Measurements from ENCODE around the gene USO1. TPM values are rescaled to one million over a fixed set of nuclear protein-coding genes. Genes with fewer than 3 reads are reported as not detected.
A peak's percentile ranks its signal among the peaks of the same experiment; 100 is the strongest.

The USO1 gene
- total RNA-seq, 1 donor from 2014 or later = 41.2 TPM

DNA sequence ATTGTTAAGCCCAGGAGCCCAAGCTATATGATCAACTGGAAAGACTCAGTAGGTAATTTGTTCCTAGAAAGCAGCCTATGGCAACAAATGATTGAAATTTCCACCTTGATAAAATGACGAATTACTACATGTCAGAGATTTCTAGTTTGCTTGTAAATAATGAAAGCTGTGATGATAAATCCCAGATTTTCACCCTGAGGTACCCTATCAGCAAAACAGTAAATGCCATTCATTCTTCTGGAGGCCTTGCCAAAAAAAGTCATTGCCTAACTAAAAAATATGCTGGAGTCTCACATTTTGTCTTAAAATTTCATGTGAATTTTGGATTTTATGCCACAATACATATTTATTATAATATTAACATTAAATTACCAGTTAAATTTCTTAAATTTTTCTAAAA, 106.5 kb downstream of the USO1 start:
- no peak overlapping the region for H3K4me3 Mint-ChIP-seq
- H3K27ac Mint-ChIP-seq (ENCODE audit: unreplicated experiment) = no peak overlapping the region
- DNase-seq (ENCODE audit: low read depth, low spot score) = no peak
- no peaks in the 10 kb centered on the region for H3K27me3 Mint-ChIP-seq (ENCODE audit: low read depth)
- TF ChIP-seq, protein P1, sequence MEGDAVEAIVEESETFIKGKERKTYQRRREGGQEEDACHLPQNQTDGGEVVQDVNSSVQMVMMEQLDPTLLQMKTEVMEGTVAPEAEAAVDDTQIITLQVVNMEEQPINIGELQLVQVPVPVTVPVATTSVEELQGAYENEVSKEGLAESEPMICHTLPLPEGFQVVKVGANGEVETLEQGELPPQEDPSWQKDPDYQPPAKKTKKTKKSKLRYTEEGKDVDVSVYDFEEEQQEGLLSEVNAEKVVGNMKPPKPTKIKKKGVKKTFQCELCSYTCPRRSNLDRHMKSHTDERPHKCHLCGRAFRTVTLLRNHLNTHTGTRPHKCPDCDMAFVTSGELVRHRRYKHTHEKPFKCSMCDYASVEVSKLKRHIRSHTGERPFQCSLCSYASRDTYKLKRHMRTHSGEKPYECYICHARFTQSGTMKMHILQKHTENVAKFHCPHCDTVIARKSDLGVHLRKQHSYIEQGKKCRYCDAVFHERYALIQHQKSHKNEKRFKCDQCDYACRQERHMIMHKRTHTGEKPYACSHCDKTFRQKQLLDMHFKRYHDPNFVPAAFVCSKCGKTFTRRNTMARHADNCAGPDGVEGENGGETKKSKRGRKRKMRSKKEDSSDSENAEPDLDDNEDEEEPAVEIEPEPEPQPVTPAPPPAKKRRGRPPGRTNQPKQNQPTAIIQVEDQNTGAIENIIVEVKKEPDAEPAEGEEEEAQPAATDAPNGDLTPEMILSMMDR (conservative IDR thresholded peaks at IDR 0.05) = no peak
- no peaks in the 10 kb centered on the region for H3K9me3 Mint-ChIP-seq
- H3K36me3 Mint-ChIP-seq (ENCODE audit: low read depth) = no peaks in the 10 kb centered on the region
- peaks cover 3% of the 10 kb centered on the region for H3K4me1 Mint-ChIP-seq

DNA sequence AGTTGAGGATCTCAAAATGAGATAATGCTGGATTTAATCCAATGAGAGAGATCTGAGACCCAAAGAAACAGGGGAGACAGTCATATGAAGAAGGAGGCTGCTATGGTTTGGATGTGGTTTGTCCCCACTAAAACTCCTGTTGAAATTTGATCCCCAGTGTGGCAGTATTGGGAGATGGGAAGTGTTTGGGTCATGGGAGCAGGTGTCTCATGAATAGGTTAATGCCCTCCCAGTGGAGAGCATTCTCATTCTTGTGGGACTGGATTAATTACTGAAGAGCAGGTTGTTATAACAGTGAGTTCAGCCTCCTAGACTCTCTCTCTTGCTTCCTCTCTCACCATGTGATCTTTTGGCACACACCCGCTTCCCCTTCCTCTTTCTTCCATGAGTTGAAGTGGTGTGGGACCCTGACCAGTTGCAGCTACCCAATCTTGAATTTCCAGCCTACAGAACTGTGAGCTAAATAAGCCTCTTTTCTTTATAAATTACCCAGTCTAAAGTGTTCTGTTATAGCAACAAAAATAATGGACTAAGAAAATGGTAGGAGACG, 107.6 kb downstream of the USO1 start:
- Mint-ChIP-seq H3K36me3 (ENCODE audit: low read depth) (no peaks in the 10 kb centered on the region), H3K27ac (ENCODE audit: unreplicated experiment) (no peak overlapping the region), H3K9me3 (no peaks in the 10 kb centered on the region), H3K27me3 (ENCODE audit: low read depth) (no peaks in the 10 kb centered on the region), H3K4me1 (peaks cover 4% of the 10 kb centered on the region), H3K4me3 (no peak overlapping the region)
- TF ChIP-seq, protein P1 (conservative IDR thresholded peaks at IDR 0.05) = no peak
- DNase-seq (ENCODE audit: low read depth, low spot score) = no peak

DNA sequence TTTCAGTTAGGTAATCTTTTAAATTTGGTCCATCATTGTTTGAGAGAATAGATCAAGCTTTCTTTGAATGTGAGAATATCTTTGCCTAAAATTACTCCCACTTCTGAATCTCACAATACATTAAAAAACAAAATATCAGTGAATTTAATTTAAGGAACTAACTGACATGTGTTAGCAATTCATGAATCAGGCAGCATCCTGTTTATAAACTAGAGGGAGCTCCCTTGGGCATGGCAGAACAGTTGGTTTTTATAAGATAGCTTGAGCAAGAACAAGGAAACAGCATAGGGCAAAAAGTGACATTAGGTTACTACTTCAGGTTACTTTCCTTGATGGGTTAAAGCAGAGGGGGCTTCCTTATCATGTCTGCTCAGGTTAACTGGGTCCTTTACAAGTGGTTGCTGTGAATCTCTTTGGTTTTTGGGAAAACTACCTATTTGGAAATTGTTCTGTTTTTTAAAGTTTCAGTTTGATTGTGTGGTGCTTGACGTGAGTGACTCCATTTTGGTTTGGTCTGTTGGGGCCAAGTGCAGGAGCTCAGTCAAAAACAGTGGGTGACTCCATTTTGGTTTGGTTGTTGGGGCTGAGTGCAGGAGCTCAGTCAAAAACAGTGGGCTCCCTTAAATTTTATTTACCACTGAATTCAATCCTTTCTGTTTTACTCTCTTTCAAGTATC, 109.9 kb downstream of the USO1 start:
- Mint-ChIP-seq H3K4me1 (peaks cover 9% of the 10 kb centered on the region), H3K27me3 (ENCODE audit: low read depth) (no peaks in the 10 kb centered on the region), H3K36me3 (ENCODE audit: low read depth) (no peaks in the 10 kb centered on the region), H3K27ac (ENCODE audit: unreplicated experiment) (no peak overlapping the region), H3K9me3 (no peaks in the 10 kb centered on the region), H3K4me3 (no peak overlapping the region)
- TF ChIP-seq, protein P1 (conservative IDR thresholded peaks at IDR 0.05) = no peak
- no peak for DNase-seq (ENCODE audit: low read depth, low spot score)

DNA sequence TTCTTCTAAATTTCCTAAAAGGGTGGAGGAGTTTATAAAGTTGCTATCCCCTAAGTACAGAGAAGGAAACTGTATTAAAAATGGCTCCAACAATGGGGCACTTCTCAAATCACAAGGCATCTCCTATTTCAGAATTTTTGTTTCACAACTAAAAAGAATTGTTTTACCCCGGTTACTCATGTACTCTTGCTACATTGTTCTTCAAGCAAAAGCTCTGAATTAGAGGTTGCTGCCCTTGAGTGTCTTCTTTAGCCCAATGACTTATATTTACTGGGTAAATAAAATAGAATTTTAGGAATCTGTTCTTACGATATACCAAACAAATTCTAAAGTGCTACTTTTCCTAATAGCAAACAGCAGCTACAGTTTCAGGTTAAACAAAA, 110.4 kb downstream of the USO1 start:
- no peak for DNase-seq (ENCODE audit: low read depth, low spot score)
- Mint-ChIP-seq H3K9me3 (no peaks in the 10 kb centered on the region), H3K36me3 (ENCODE audit: low read depth) (no peaks in the 10 kb centered on the region), H3K27me3 (ENCODE audit: low read depth) (no peaks in the 10 kb centered on the region), H3K4me1 (peaks cover 14% of the 10 kb centered on the region), H3K4me3 (no peak overlapping the region), H3K27ac (ENCODE audit: unreplicated experiment) (no peak overlapping the region)
- TF ChIP-seq, protein P1 (conservative IDR thresholded peaks at IDR 0.05) = no peak

DNA sequence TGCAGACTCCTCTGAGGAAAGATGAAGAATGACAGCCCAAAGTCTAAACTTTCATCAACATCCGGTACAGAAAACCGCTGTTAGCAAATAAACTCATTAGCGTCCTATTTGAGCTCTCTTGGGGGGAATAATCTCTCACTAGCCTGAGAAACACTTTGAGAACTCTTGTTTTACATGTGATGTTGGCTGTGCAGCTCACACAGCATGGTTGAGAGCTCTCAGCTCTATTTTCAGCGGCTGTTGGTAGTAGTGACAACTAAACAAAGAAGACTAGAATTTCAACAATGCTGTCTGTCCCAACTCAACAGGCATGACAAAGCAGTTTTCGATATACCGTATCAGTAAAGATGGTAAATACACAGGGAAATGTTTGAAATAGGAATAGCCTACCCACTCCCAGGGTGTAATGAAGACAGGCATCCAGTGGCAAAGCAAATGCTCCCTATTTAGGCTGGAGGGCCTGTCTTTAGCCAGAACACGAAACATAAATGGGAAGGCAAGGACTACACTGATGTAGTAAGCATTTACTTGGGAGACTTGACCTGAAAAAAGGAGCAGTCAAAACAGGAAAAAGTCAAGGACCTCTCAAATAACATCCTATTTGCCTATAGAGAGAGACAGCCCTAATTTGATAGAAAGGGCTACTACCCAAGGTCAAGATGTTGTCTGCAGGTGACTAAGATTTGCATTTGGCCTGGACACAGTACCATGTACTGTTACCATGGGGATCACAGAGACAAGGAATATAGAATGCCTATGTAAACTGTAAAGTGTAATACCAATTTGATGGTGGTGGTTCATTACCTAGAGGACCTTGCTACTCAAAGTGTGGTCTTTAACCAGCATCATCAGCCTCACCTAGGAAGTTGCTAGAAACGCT, 117.5 kb downstream of the USO1 start:
- H3K27ac Mint-ChIP-seq (ENCODE audit: unreplicated experiment) = peak overlapping the region; percentile 13
- H3K27me3 Mint-ChIP-seq (ENCODE audit: low read depth) = no peaks in the 10 kb centered on the region
- no peak for DNase-seq (ENCODE audit: low read depth, low spot score)
- no peak overlapping the region for H3K4me3 Mint-ChIP-seq
- H3K4me1 Mint-ChIP-seq = peaks cover 21% of the 10 kb centered on the region
- TF ChIP-seq, protein P1 (conservative IDR thresholded peaks at IDR 0.05) = no peak
- H3K36me3 Mint-ChIP-seq (ENCODE audit: low read depth) = no peaks in the 10 kb centered on the region
- no peaks in the 10 kb centered on the region for H3K9me3 Mint-ChIP-seq

Measured in neural crest cell (in vitro differentiated cells).